ENCODE measurements around the gene NKX6-2. TPM values are rescaled to one million over a fixed set of nuclear protein-coding genes. Genes with fewer than 3 reads are reported as not detected.
"Not testable (repeated sequence)": the region's sequence is repeated elsewhere in the genome, so short reads cannot be mapped to it uniquely, and the experiment has no call there.

NKX6-2 gene
- polyA plus RNA-seq, 1 donor from 2014 or later, result not detected

- H3K9me2 ChIP-seq (ENCODE audit: insufficient read depth, low read length); H2AFZ ChIP-seq (ENCODE audit: low read depth, low read length); H3K9me3 ChIP-seq (ENCODE audit: low read length); H4K20me1 ChIP-seq (ENCODE audit: insufficient read depth); H3K4me3 ChIP-seq (ENCODE audit: low read length); H3K79me2 ChIP-seq (replicated peaks; ENCODE audit: insufficient read depth, low read length); H3K4me2 ChIP-seq (ENCODE audit: low read length); H3K27ac ChIP-seq (ENCODE audit: low read length); H3K27me3 ChIP-seq (ENCODE audit: insufficient read depth, low read depth, low read length); H3K9ac ChIP-seq (ENCODE audit: low read length); H3F3A ChIP-seq (ENCODE audit: insufficient read depth, low read length, poor library complexity, severe bottlenecking); H3K36me3 ChIP-seq (ENCODE audit: insufficient read depth, low read length): not testable (repeated sequence)
Measured at GRCh38 chr10:132825783-132826523, 40.0 kb upstream of the NKX6-2 start.

- no peaks in the 10 kb centered on the region for H3K9me2 ChIP-seq (ENCODE audit: insufficient read depth, low read length)
- no peak overlapping the region for H3K27ac ChIP-seq (ENCODE audit: low read length)
- no peak for TF ChIP-seq REST (IDR thresholded peaks at IDR 0.05; ENCODE audit: borderline replicate concordance)
- no peak for TF ChIP-seq SMC3 (conservative IDR thresholded peaks at IDR 0.05; ENCODE audit: poor library complexity)
- no peak for TF ChIP-seq EZH2 (IDR thresholded peaks at IDR 0.05; ENCODE audit: borderline replicate concordance, insufficient read depth, low read length, poor library complexity, severe bottlenecking)
- H3K4me3 ChIP-seq (ENCODE audit: low read length), result no peak overlapping the region
- no peaks in the 10 kb centered on the region for H3K27me3 ChIP-seq (ENCODE audit: insufficient read depth, low read depth, low read length)
- H3K79me2 ChIP-seq (replicated peaks; ENCODE audit: insufficient read depth, low read length), result no peaks in the 10 kb centered on the region
- H4K20me1 ChIP-seq (ENCODE audit: insufficient read depth), result no peaks in the 10 kb centered on the region
- H3K9ac ChIP-seq (ENCODE audit: low read length), result no peak overlapping the region
- H3K4me2 ChIP-seq (ENCODE audit: low read length), result no peak overlapping the region
- H2AFZ ChIP-seq (ENCODE audit: low read depth, low read length), result no peak overlapping the region
- no peaks in the 10 kb centered on the region for H3F3A ChIP-seq (ENCODE audit: insufficient read depth, low read length, poor library complexity, severe bottlenecking)
- no peaks in the 10 kb centered on the region for H3K9me3 ChIP-seq (ENCODE audit: low read length)
- H3K36me3 ChIP-seq (ENCODE audit: insufficient read depth, low read length), result no peaks in the 10 kb centered on the region
Measured at GRCh38 chr10:132820056-132820455, 34.1 kb upstream of the NKX6-2 start.

GRCh38 chr10:132817701-132818211 is 31.8 kb upstream of the NKX6-2 start:
- H3K9ac ChIP-seq (ENCODE audit: low read length), result no peak overlapping the region
- no peaks in the 10 kb centered on the region for H3K9me2 ChIP-seq (ENCODE audit: insufficient read depth, low read length)
- no peaks in the 10 kb centered on the region for H3K9me3 ChIP-seq (ENCODE audit: low read length)
- no peak for TF ChIP-seq EZH2 (IDR thresholded peaks at IDR 0.05; ENCODE audit: borderline replicate concordance, insufficient read depth, low read length, poor library complexity, severe bottlenecking)
- H3K27me3 ChIP-seq (ENCODE audit: insufficient read depth, low read depth, low read length), result no peaks in the 10 kb centered on the region
- H4K20me1 ChIP-seq (ENCODE audit: insufficient read depth), result no peaks in the 10 kb centered on the region
- H3K36me3 ChIP-seq (ENCODE audit: insufficient read depth, low read length), result no peaks in the 10 kb centered on the region
- no peak overlapping the region for H2AFZ ChIP-seq (ENCODE audit: low read depth, low read length)
- no peak overlapping the region for H3K27ac ChIP-seq (ENCODE audit: low read length)
- no peak overlapping the region for H3K4me3 ChIP-seq (ENCODE audit: low read length)
- H3K79me2 ChIP-seq (replicated peaks; ENCODE audit: insufficient read depth, low read length), result no peaks in the 10 kb centered on the region
- no peak overlapping the region for H3K4me2 ChIP-seq (ENCODE audit: low read length)
- H3F3A ChIP-seq (ENCODE audit: insufficient read depth, low read length, poor library complexity, severe bottlenecking), result no peaks in the 10 kb centered on the region

DNA sequence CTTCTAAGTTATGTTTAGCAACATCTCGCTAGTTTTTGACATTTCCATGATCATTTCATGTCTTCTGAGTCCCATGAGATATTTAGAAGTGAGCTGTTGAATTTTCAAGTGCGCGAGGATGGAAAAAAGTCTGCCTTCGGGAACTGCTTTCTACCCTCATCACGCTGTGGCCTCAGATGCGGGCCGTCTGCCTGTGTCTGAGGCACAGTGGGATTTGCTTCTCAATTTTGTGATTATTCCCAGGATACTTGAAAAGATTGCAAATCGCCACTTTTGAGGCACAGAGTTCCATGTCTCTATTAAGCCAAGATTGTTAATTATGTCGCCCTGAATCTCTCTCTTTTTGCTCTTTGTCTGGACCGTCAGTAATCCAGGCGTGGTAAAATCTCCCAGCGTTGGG is 30.8 kb upstream of the NKX6-2 start:
- Histone ChIP-seq H3K36me3 (ENCODE audit: insufficient read depth, low read length) (no peaks in the 10 kb centered on the region), H3K9me2 (ENCODE audit: insufficient read depth, low read length) (no peaks in the 10 kb centered on the region), H4K20me1 (ENCODE audit: insufficient read depth) (no peaks in the 10 kb centered on the region), H3K27me3 (ENCODE audit: insufficient read depth, low read depth, low read length) (no peaks in the 10 kb centered on the region), H3K9me3 (ENCODE audit: low read length) (no peaks in the 10 kb centered on the region), H3K79me2 (replicated peaks; ENCODE audit: insufficient read depth, low read length) (no peaks in the 10 kb centered on the region), H3K9ac (ENCODE audit: low read length) (no peak overlapping the region), H3K4me2 (ENCODE audit: low read length) (no peak overlapping the region), H2AFZ (ENCODE audit: low read depth, low read length) (no peak overlapping the region), H3K27ac (ENCODE audit: low read length) (no peak overlapping the region), H3K4me3 (ENCODE audit: low read length) (no peak overlapping the region), H3F3A (ENCODE audit: insufficient read depth, low read length, poor library complexity, severe bottlenecking) (no peaks in the 10 kb centered on the region)
- TF ChIP-seq POLR2AphosphoS5 (IDR thresholded peaks at IDR 0.05) (peak; percentile 68), RAD21 (conservative IDR thresholded peaks at IDR 0.05) (no peak)
